ENCODE results near the gene ATP13A4. TPM values are rescaled to one million over a fixed set of nuclear protein-coding genes. Genes with fewer than 3 reads are reported as not detected.

Gene ATP13A4, protein sequence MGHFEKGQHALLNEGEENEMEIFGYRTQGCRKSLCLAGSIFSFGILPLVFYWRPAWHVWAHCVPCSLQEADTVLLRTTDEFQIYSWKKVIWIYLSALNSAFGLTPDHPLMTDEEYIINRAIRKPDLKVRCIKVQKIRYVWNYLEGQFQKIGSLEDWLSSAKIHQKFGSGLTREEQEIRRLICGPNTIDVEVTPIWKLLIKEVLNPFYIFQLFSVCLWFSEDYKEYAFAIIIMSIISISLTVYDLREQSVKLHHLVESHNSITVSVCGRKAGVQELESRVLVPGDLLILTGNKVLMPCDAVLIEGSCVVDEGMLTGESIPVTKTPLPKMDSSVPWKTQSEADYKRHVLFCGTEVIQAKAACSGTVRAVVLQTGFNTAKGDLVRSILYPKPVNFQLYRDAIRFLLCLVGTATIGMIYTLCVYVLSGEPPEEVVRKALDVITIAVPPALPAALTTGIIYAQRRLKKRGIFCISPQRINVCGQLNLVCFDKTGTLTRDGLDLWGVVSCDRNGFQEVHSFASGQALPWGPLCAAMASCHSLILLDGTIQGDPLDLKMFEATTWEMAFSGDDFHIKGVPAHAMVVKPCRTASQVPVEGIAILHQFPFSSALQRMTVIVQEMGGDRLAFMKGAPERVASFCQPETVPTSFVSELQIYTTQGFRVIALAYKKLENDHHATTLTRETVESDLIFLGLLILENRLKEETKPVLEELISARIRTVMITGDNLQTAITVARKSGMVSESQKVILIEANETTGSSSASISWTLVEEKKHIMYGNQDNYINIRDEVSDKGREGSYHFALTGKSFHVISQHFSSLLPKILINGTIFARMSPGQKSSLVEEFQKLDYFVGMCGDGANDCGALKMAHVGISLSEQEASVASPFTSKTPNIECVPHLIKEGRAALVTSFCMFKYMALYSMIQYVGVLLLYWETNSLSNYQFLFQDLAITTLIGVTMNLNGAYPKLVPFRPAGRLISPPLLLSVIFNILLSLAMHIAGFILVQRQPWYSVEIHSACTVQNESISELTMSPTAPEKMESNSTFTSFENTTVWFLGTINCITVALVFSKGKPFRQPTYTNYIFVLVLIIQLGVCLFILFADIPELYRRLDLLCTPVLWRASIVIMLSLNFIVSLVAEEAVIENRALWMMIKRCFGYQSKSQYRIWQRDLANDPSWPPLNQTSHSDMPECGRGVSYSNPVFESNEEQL
- total RNA-seq (ENCODE audit: unreplicated experiment), result 0.49 TPM
- long read RNA-seq, result 0 reads

GRCh38 chr3:193554811-193555210 is at the start of gene ATP13A4:
Gene ATP13A4 (minus strand): TSS chr3:193554895. CDS start chr3:193554799, 96 bp downstream.
- H3K27ac Mint-ChIP-seq (ENCODE audit: unreplicated experiment), result no peak within 1 kb of the TSS
- no peaks in the 10 kb centered on the region for H3K9me3 Mint-ChIP-seq (ENCODE audit: unreplicated experiment)
- no peak for TF ChIP-seq CTCF (IDR thresholded peaks at IDR 0.05; ENCODE audit: unreplicated experiment)
- no peak within 1 kb of the TSS for H3K4me3 Mint-ChIP-seq (ENCODE audit: unreplicated experiment)
- no peaks in the 10 kb centered on the region for H3K27me3 Mint-ChIP-seq (ENCODE audit: unreplicated experiment)
- DNase-seq (ENCODE audit: low spot score), result no peak
- H3K36me3 Mint-ChIP-seq (ENCODE audit: low read depth, unreplicated experiment), result no peaks in the 10 kb centered on the region
- no peaks in the 10 kb centered on the region for H3K4me1 Mint-ChIP-seq (ENCODE audit: unreplicated experiment)

DNA sequence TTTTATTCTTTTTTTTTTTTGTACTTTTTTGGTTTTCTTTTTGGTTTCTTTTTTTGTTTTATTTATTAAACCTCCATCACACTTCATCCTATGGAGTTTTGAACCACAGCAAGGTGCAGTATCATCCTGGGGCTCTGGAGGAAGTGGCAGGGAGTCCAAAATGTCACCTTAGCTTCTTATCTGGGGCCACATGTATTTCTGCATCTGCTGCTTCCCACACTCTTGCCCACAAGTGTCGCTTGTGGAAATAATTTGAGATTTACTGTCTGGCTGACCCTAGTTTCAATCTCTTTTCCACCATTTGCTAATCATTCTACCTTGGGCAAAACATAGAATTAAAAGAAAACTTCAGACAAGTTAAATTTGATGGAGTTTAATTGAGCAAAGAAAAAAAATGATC is 44.7 kb upstream of the ATP13A4 start:
- no peaks in the 10 kb centered on the region for H3K9me3 Mint-ChIP-seq (ENCODE audit: unreplicated experiment)
- H3K27ac Mint-ChIP-seq (ENCODE audit: unreplicated experiment), result no peak overlapping the region
- H3K4me3 Mint-ChIP-seq (ENCODE audit: unreplicated experiment), result no peak overlapping the region
- H3K36me3 Mint-ChIP-seq (ENCODE audit: low read depth, unreplicated experiment), result peaks cover 6% of the 10 kb centered on the region
- DNase-seq (ENCODE audit: low spot score), result no peak
- no peaks in the 10 kb centered on the region for H3K27me3 Mint-ChIP-seq (ENCODE audit: unreplicated experiment)
- TF ChIP-seq CTCF (IDR thresholded peaks at IDR 0.05; ENCODE audit: unreplicated experiment), result no peak
- peaks cover 5% of the 10 kb centered on the region for H3K4me1 Mint-ChIP-seq (ENCODE audit: unreplicated experiment)

DNA sequence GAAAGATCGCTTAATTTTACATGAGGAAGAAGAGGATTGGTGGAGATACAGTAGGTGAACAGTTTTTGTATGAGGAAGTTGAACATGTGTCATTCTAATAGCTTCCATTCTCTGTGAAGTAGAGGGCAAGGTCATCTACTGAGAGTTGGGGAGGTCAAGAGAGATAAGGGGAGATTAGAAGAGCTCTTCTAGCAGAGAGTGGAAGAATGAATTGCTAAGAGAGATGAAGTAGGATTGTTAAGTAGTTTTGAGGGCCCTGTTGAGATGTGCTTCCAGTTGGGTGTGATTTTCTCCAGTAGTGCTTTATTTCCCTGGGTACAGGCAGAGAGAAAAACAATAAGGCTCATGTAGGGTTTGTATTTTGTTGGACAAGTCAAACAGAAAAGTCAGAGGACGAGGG is 43.5 kb upstream of the ATP13A4 start:
- Mint-ChIP-seq H3K9me3 (ENCODE audit: unreplicated experiment) (no peaks in the 10 kb centered on the region), H3K4me1 (ENCODE audit: unreplicated experiment) (peaks cover 14% of the 10 kb centered on the region), H3K27me3 (ENCODE audit: unreplicated experiment) (peaks cover 3% of the 10 kb centered on the region), H3K4me3 (ENCODE audit: unreplicated experiment) (no peak overlapping the region), H3K36me3 (ENCODE audit: low read depth, unreplicated experiment) (peaks cover 6% of the 10 kb centered on the region), H3K27ac (ENCODE audit: unreplicated experiment) (no peak overlapping the region)
- no peak for TF ChIP-seq CTCF (IDR thresholded peaks at IDR 0.05; ENCODE audit: unreplicated experiment)
- no peak for DNase-seq (ENCODE audit: low spot score)

- Mint-ChIP-seq H3K4me3 (ENCODE audit: unreplicated experiment) (no peak overlapping the region), H3K27me3 (ENCODE audit: unreplicated experiment) (peaks cover 5% of the 10 kb centered on the region), H3K27ac (ENCODE audit: unreplicated experiment) (no peak overlapping the region), H3K36me3 (ENCODE audit: low read depth, unreplicated experiment) (peaks cover 6% of the 10 kb centered on the region), H3K4me1 (ENCODE audit: unreplicated experiment) (peaks cover 21% of the 10 kb centered on the region), H3K9me3 (ENCODE audit: unreplicated experiment) (no peaks in the 10 kb centered on the region)
- no peak for DNase-seq (ENCODE audit: low spot score)
- TF ChIP-seq CTCF (IDR thresholded peaks at IDR 0.05; ENCODE audit: unreplicated experiment), result no peak
These were observed 41.3 kb upstream of the ATP13A4 start for GRCh38 chr3:193595939-193596487.
